Mucosa of descending colon (tissue), 3 donors: ENCODE measurements around the gene DMTF1. TPM values are rescaled to one million over a fixed set of nuclear protein-coding genes. Genes with fewer than 3 reads are reported as not detected.

Experiments
- ATAC-seq: fragments of 200-7000 bp; cut with Tn5 transposase; one replicate; pipeline ENCODE4 v1.9.1; 2020; ENCODE audit warnings: mild to moderate bottlenecking, moderate library complexity
- DNase-seq, 3 donors: peaks; one replicate each; pipeline ENCODE4 v3.0.0-alpha.2; 2020
- H3K36me3 ChIP-seq: fragments of 200-600 bp; one replicate; pipeline ENCODE4 v1.8.0; 2021; ENCODE audit warnings: low read depth, mild to moderate bottlenecking
- H3K4me1 ChIP-seq: fragments of 200-600 bp; one replicate; pipeline ENCODE4 v1.8.0; 2021; ENCODE audit warnings: low read depth, mild to moderate bottlenecking
- H3K4me3 ChIP-seq: fragments of 200-600 bp; one replicate; pipeline ENCODE4 v1.8.0; 2021; ENCODE audit warnings: mild to moderate bottlenecking
- H3K9me3 ChIP-seq: fragments of 200-600 bp; one replicate; pipeline ENCODE4 v1.8.0; 2021; ENCODE audit warnings: mild to moderate bottlenecking
- intact Hi-C, 2 donors: fragments of 100-400 bp; cut with DNase I in 1 of 2; cut with micrococcal nuclease in 1 of 2; formaldehyde crosslinking; loops; one replicate each; pipeline versions ENCODE4 v1.11.0 to v1.11.1; 2022; cut with DNase I, micrococcal nuclease
- total RNA-seq, 3 donors: library from RNA; stranded (reverse); fragmentation: NEBNext Ultra II Directional in 2 of 3; extraction: Animal tissue kit (Norgen Biotek cat#: 25700) in 2 of 3; gene quantifications; one replicate each; pipeline versions ENCODE4 v1.2.1 to v1.2.4, GENCODE V29; 2021 to 2023
- TF ChIP-seq, protein P1 (sequence below): fragments of 200-600 bp; IDR thresholded peaks from one replicate; pipeline ENCODE4 v1.8.0; 2022; ENCODE audit warnings: antibody characterized with exemption, mild to moderate bottlenecking
- donor health status: DM: no; HTN: no; CAD: no; lungs with moderate emphysema.
- donor health status: DM: no; HTN: no; CAD: no.
- donor health status: DM: no; HTN: yes; CAD: no.

Gene DMTF1
- total RNA-seq, 3 donors from 2014 or later: 48.4 to 94.5 (median 91.9) TPM

DNA sequence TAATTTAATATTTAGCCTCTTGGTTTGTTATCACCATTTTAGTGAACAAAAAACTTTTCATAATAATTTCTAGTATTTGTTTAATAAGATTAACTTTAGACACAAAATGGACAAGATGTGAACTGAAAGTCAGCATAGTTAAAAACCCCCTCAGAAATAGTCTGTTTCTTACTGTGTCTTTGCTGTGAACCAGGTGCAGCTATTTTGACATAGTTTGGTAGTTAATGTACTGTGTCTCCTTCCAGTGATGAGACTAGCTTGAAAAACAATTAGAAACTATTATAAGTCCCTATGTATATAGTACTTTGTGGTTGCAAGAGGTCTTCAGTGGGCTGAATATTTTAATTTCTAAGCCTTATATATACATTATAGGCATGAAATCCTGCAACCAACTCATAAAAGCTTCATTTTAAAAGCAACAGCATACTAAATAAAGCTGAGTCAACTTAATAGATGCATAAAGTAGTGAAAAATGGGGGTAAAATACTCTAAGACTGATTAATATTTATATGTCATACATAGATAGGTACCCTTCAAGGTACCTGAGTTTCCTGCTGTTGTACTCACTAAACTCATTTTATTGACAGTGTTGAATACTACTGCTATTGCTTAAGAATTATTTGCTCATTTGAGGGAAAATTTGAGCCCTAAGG, 19.2 kb downstream of the DMTF1 start:
- DNase-seq: no peak
- Histone ChIP-seq H3K36me3 (peaks cover 14% of the 10 kb centered on the region), H3K4me1 (no peaks in the 10 kb centered on the region), H3K9me3 (no peaks in the 10 kb centered on the region), H3K4me3 (no peak overlapping the region)
- intact Hi-C loops: no loop called here
- TF ChIP-seq, protein P1, sequence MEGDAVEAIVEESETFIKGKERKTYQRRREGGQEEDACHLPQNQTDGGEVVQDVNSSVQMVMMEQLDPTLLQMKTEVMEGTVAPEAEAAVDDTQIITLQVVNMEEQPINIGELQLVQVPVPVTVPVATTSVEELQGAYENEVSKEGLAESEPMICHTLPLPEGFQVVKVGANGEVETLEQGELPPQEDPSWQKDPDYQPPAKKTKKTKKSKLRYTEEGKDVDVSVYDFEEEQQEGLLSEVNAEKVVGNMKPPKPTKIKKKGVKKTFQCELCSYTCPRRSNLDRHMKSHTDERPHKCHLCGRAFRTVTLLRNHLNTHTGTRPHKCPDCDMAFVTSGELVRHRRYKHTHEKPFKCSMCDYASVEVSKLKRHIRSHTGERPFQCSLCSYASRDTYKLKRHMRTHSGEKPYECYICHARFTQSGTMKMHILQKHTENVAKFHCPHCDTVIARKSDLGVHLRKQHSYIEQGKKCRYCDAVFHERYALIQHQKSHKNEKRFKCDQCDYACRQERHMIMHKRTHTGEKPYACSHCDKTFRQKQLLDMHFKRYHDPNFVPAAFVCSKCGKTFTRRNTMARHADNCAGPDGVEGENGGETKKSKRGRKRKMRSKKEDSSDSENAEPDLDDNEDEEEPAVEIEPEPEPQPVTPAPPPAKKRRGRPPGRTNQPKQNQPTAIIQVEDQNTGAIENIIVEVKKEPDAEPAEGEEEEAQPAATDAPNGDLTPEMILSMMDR: no peak
- ATAC-seq: no peak

GRCh38 chr7:87173471-87173870, 21.2 kb downstream of the DMTF1 start:
- intact Hi-C loops: no loop called here
- DNase-seq (no peak), ATAC-seq (no peak)
- TF ChIP-seq, protein P1: no peak
- Histone ChIP-seq H3K4me3 (no peak overlapping the region), H3K4me1 (no peaks in the 10 kb centered on the region), H3K36me3 (peaks cover 14% of the 10 kb centered on the region), H3K9me3 (no peaks in the 10 kb centered on the region)

DNA sequence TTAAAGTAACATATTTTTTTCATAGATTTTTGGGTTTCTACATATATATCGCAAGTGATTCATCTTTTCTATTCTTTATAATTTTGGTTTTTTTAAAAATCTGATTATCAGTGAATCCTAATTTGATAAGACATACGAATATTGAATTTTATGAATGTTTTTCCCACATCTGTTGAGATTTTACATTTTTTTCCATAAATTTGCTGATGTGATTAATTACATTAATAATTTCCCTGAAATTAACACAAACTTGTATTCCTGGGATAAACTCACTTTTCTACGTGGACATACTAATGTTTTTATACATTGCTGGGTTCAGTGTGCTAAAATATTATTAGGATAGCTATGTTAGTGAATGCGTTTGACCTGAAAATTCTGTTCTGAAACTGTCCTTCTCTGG, 26.1 kb downstream of the DMTF1 start:
- H3K4me3 ChIP-seq: no peak overlapping the region
- H3K36me3 ChIP-seq: peaks cover 19% of the 10 kb centered on the region
- no peaks in the 10 kb centered on the region for H3K9me3 ChIP-seq
- intact Hi-C loops: no loop called here
- DNase-seq (no peak), ATAC-seq (no peak)
- TF ChIP-seq, protein P1: no peak
- no peaks in the 10 kb centered on the region for H3K4me1 ChIP-seq

DNA sequence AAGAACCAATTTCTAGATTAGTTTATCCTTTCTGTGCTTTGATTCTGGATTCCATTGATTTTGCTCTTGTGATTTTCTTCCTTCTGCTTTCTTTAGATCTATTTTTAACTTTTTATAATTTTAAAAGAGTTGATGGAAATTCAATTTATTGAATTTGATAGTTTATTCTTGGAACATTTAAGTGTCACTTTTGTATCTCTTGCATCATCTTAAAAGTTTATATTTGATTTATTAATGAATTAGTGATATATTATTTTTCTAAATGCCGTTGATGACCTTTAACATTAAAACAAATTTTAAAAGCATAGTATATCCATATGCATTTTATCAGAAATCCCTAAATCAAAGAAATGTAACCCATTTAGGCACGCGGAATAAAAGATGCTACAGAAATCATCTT, 26.9 kb downstream of the DMTF1 start:
- no peak for ATAC-seq
- TF ChIP-seq, protein P1: no peak
- H3K36me3 ChIP-seq: peaks cover 14% of the 10 kb centered on the region

GRCh38 chr7:87187120-87187519, 34.9 kb downstream of the DMTF1 start:
- H3K36me3 ChIP-seq: peaks cover 9% of the 10 kb centered on the region
- ATAC-seq (no peak), DNase-seq (no peak)
- H3K4me3 ChIP-seq: no peak overlapping the region
- H3K9me3 ChIP-seq: no peaks in the 10 kb centered on the region
- intact Hi-C loops: no loop called here
- no peaks in the 10 kb centered on the region for H3K4me1 ChIP-seq
- TF ChIP-seq, protein P1: no peak

More for the DNA sequence above, 26.9 kb downstream of the DMTF1 start:
- intact Hi-C loops: no loop called here
- H3K4me1 ChIP-seq: no peaks in the 10 kb centered on the region
- DNase-seq: no peak
- no peaks in the 10 kb centered on the region for H3K9me3 ChIP-seq
- H3K4me3 ChIP-seq: no peak overlapping the region

DNA sequence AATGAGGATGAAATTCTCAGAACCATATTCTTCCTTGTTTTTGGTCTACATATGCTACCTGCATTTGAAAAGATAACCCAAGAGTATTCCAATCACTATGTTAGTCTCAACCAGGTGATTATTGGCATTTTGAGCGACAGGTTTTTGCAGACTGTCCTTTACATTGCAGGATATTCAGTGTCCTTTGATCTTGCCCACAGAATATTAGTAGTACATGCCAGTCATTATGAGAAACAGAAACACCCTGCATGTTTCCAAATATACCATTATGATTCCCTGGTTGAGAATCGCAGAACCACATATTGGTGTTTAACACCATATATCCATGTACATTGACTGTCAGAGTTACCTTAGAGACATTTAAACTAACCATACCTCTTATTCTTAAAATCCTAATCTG, 36.7 kb downstream of the DMTF1 start:
- H3K9me3 ChIP-seq: no peaks in the 10 kb centered on the region
- intact Hi-C loops: no loop called here
- no peaks in the 10 kb centered on the region for H3K4me1 ChIP-seq
- TF ChIP-seq, protein P1: no peak
- ATAC-seq: no peak
- DNase-seq: no peak
- no peaks in the 10 kb centered on the region for H3K36me3 ChIP-seq
- H3K4me3 ChIP-seq: no peak overlapping the region
